IMR-90 (cell line): ENCODE data around the gene PLBD2. TPM values are rescaled to one million over a fixed set of nuclear protein-coding genes. Genes with fewer than 3 reads are reported as not detected.

Experiments used
- ATAC-seq: fragments of 200-7000 bp; cut with Tn5 transposase; 2 replicates; pipeline ENCODE4 v1.9.1; 2020; ENCODE audit warnings: low read depth, mild to moderate bottlenecking, moderate library complexity
- BruUV-seq: library from RNA; stranded (reverse); fragments of 400-500 nt; replicated peaks from 2 replicates; lab custom pipeline; 2021; lab: Mats Ljungman, UMichigan
- CTCF ChIA-PET: fragments of 300-600 bp; formaldehyde crosslinking; extraction: SDS; loops from one replicate; lab custom pipeline; 2021; ENCODE audit warnings: antibody characterized with exemption; lab: Yijun Ruan, JAX
- POLR2A ChIA-PET: fragments of 300-600 bp; sonication (Branson Sonifier 250); formaldehyde crosslinking; loops from one replicate; lab custom pipeline; 2022; ENCODE audit warnings: antibody characterized with exemption; ENCODE audit not compliant: unreplicated experiment; lab: Charles Lee
- DNase-seq: peaks from one replicate; pipeline ENCODE4 v3.0.0; 2013
- H2AFZ ChIP-seq: replicated peaks from 2 replicates; pipeline ENCODE3; 2013; ENCODE audit warnings: low read length, mild to moderate bottlenecking; ENCODE audit not compliant: poor library complexity
- H2AK5ac ChIP-seq: 2 replicates; pipeline ENCODE4 v1.6.1; 2013; ENCODE audit warnings: low read depth, low read length, inconsistent platforms
- H2AK9ac ChIP-seq: replicated peaks from 2 replicates; pipeline ENCODE3; 2013; ENCODE audit warnings: mild to moderate bottlenecking, low read depth, low read length, moderate library complexity; ENCODE audit not compliant: poor library complexity
- H2BK120ac ChIP-seq: 2 replicates; pipeline ENCODE4 v1.6.1; 2013; ENCODE audit warnings: low read depth, low read length, inconsistent platforms
- H2BK15ac ChIP-seq: 3 replicates; pipeline ENCODE4 v1.6.1; 2013; ENCODE audit warnings: low read depth, low read length, inconsistent platforms
- H2BK20ac ChIP-seq: 2 replicates; pipeline ENCODE4 v1.6.1; 2013; ENCODE audit warnings: low read depth, mild to moderate bottlenecking, inconsistent platforms, low read length, moderate library complexity
- H2BK5ac ChIP-seq: 2 replicates; pipeline ENCODE4 v1.6.1; 2013; ENCODE audit warnings: mild to moderate bottlenecking, low read depth, low read length, inconsistent platforms; ENCODE audit not compliant: poor library complexity, severe bottlenecking
- H3K14ac ChIP-seq: replicated peaks from 2 replicates; pipeline ENCODE4 v1.6.1; 2013; ENCODE audit warnings: low read depth, low read length, inconsistent platforms
- H3K18ac ChIP-seq: 2 replicates; pipeline ENCODE4 v1.6.1; 2013; ENCODE audit warnings: low read depth, low read length, control low read depth
- H3K23ac ChIP-seq: 2 replicates; pipeline ENCODE4 v1.6.1; 2013; ENCODE audit warnings: low read depth, low read length, inconsistent platforms
- H3K27ac ChIP-seq: 2 replicates; pipeline ENCODE4 v1.5.1; 2013; ENCODE audit warnings: mild to moderate bottlenecking, control low read depth, low read length; ENCODE audit not compliant: insufficient read depth
- H3K27me3 ChIP-seq: 2 replicates; pipeline ENCODE4 v1.6.1; 2013; ENCODE audit warnings: low read length; ENCODE audit not compliant: control insufficient read depth, insufficient read depth
- H3K36me3 ChIP-seq: 2 replicates; pipeline ENCODE4 v1.6.1; 2013; ENCODE audit warnings: low read length, mixed read lengths; ENCODE audit not compliant: control insufficient read depth, insufficient read depth
- H3K4ac ChIP-seq: 2 replicates; pipeline ENCODE4 v1.6.1; 2013; ENCODE audit warnings: low read depth, low read length, inconsistent platforms
- H3K4me1 ChIP-seq: 2 replicates; pipeline ENCODE4 v1.6.1; 2013; ENCODE audit warnings: low read length, mixed read lengths; ENCODE audit not compliant: control insufficient read depth, insufficient read depth
- H3K4me2 ChIP-seq: 2 replicates; pipeline ENCODE4 v1.6.1; 2013; ENCODE audit warnings: low read depth, mild to moderate bottlenecking, control low read depth, low read length, moderate library complexity
- H3K4me3 ChIP-seq: 2 replicates; pipeline ENCODE4 v1.5.1; 2013; ENCODE audit warnings: low read depth, mild to moderate bottlenecking, control low read depth, low read length, moderate library complexity; ENCODE audit not compliant: insufficient read depth
- H3K56ac ChIP-seq: 2 replicates; pipeline ENCODE4 v1.6.1; 2013; ENCODE audit warnings: low read length, inconsistent platforms; ENCODE audit not compliant: insufficient read depth; ENCODE audit errors: extremely low read depth
- H3K79me1 ChIP-seq, 2 experiments: 2 replicates each; pipeline ENCODE4 v1.6.1; 2013; ENCODE audit warnings: low read length in 2 of 2, inconsistent platforms in 1 of 2, low read depth in 1 of 2
- H3K9ac ChIP-seq: 2 replicates; pipeline ENCODE4 v1.6.1; 2013; ENCODE audit warnings: low read depth, low read length, control low read depth
- H3K9me1 ChIP-seq: 2 replicates; pipeline ENCODE4 v1.6.1; 2013; ENCODE audit warnings: low read length, inconsistent platforms; ENCODE audit not compliant: insufficient read depth
- H3K9me3 ChIP-seq: 2 replicates; pipeline ENCODE4 v1.6.1; 2013; ENCODE audit warnings: low read length; ENCODE audit not compliant: control insufficient read depth, insufficient read depth
- H4K20me1 ChIP-seq: 2 replicates; pipeline ENCODE4 v1.6.1; 2013; ENCODE audit warnings: low read length, inconsistent platforms; ENCODE audit not compliant: insufficient read depth
- H4K5ac ChIP-seq: 2 replicates; pipeline ENCODE4 v1.6.1; 2013; ENCODE audit warnings: mild to moderate bottlenecking, low read depth, low read length, control low read depth
- H4K8ac ChIP-seq, 2 experiments: 2 replicates each; pipeline ENCODE4 v1.6.1; 2013; ENCODE audit warnings: low read depth in 2 of 2, low read length in 2 of 2, control low read depth in 1 of 2, inconsistent platforms in 1 of 2
- H4K91ac ChIP-seq: 2 replicates; pipeline ENCODE4 v1.6.1; 2013; ENCODE audit warnings: low read depth, low read length, inconsistent platforms; ENCODE audit not compliant: insufficient read depth
- CEBPB ChIP-seq: IDR thresholded peaks from 2 replicates; pipeline ENCODE4 v1.6.1; 2012; ENCODE audit warnings: low read depth, low read length, improper control_type of control experiment
- MXI1 ChIP-seq: IDR thresholded peaks from 2 replicates; pipeline ENCODE4 v1.6.1; 2012; ENCODE audit warnings: low read depth, mild to moderate bottlenecking, low read length, moderate library complexity, borderline replicate concordance
- WGBS, 2 experiments: methylation state at CpG; one replicate each; pipeline versions ENCODE4 v1.1.5 to v1.1.7; 2013; ENCODE audit warnings: missing lambda C conversion rate in 2 of 2; ENCODE audit not compliant: insufficient read length in 1 of 2; ENCODE audit errors: extremely low coverage in 2 of 2; 5-methylcytosine and 5-hydroxymethylcytosine counted together
- dilution Hi-C: fragments of 300-500 bp; cut with HindIII; formaldehyde crosslinking; loops from one replicate; pipeline ENCODE4 v1.14.3; 2018; ENCODE audit warnings: low sequenced_read_pairs; ENCODE audit not compliant: unreplicated experiment
- in situ Hi-C: fragments of 300-500 bp; cut with MboI; formaldehyde crosslinking; loops from 3 replicates; pipeline ENCODE4 v1.14.3; 2019; ENCODE audit warnings: low sequenced_read_pairs, inconsistent platforms, mixed read lengths
- intact Hi-C: fragments of 100-400 bp; cut with micrococcal nuclease; formaldehyde crosslinking; loops from 2 replicates; pipeline ENCODE4 v1.10.0; 2022
- polyA plus RNA-seq, 3 experiments: library from polyadenylated mRNA; depleted of rRNA; stranded (reverse); fragments of >200 nt; gene quantifications; 2 replicates each; pipeline ENCODE4 v1.2.3, GENCODE V29; 2012; ENCODE audit warnings: low replicate concordance in 1 of 3
- total RNA-seq: library from RNA; depleted of rRNA; stranded (reverse); fragments of >200 nt; gene quantifications from 2 replicates; pipeline ENCODE4 v1.2.3, GENCODE V29; 2012

Gene PLBD2
- total and polyA plus RNA-seq, 2 of the 4 experiments (the other 2 are of a cell fraction): 7.3 to 44.5 TPM

DNA sequence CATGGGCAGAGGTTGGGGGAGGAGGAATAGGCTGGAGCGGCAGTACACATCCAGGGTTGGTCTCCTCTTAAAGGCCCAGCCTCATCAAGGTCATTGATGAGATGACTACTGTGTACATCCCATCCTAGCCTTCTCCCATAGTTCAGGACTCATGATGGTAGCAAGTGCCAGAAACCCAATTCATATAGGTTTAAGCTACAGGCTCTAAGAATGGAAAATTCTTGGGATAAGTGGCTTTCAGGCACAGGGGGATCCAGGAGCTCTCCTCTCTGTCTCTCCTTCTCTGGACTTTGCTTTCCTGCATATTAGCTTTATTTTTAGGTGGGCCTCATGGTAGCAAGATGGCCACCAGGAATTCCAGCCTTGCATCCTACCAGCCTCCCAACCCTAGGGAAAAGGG is 70.1 kb downstream of the PLBD2 start:
- POLR2A ChIA-PET: no interaction called here

More for the DNA sequence above, 70.1 kb downstream of the PLBD2 start:
- H3K4ac ChIP-seq: no peak overlapping the region
- H3K9me3 ChIP-seq: peaks cover 3% of the 10 kb centered on the region; the same call in 1 of the 2 replicates
- no peak overlapping the region for H2BK20ac ChIP-seq
- no peaks in the 10 kb centered on the region for H3K36me3 ChIP-seq
- in situ Hi-C loops (loop anchor here (5.0 kb wide), 1 partner anchor 231 kb away; no protein-coding TSS in a partner anchor), intact Hi-C loops (no loop called here), dilution Hi-C loops (no loop called here)
- no peaks in the 10 kb centered on the region for H3K79me1 ChIP-seq
- no peak overlapping the region for H2BK5ac ChIP-seq
- H4K5ac ChIP-seq: no peak overlapping the region
- H2AK9ac ChIP-seq: no peak overlapping the region
- no peaks in the 10 kb centered on the region for H3K27me3 ChIP-seq
- H3K14ac ChIP-seq: no peak overlapping the region
- no peak overlapping the region for H4K8ac ChIP-seq
- no peaks in the 10 kb centered on the region for H3K9me1 ChIP-seq
- H3K4me1 ChIP-seq: no peaks in the 10 kb centered on the region
- no peak overlapping the region for H3K27ac ChIP-seq
- DNase-seq (no peak), ATAC-seq (no peak)
- TF ChIP-seq MXI1 (no peak), CEBPB (no peak)
- WGBS, 2 experiments: no CpG with 5 or more reads among the region's 1 CpG
- no peak overlapping the region for H2BK120ac ChIP-seq
- no peak overlapping the region for H2BK15ac ChIP-seq
- H2AK5ac ChIP-seq: no peak overlapping the region
- no peak overlapping the region for H3K4me2 ChIP-seq
- H2AFZ ChIP-seq: no peak overlapping the region
- H3K18ac ChIP-seq: no peak overlapping the region
- no peak overlapping the region for H3K9ac ChIP-seq
- no peak overlapping the region for H3K56ac ChIP-seq
- BruUV-seq: no TSS peak
- CTCF ChIA-PET: interaction anchor here (0.7 kb wide), 1 partner anchor 413 kb away, joined by 6 read pairs; no protein-coding TSS in a partner anchor
- H4K91ac ChIP-seq: no peak overlapping the region
- H4K20me1 ChIP-seq: no peaks in the 10 kb centered on the region
- H3K4me3 ChIP-seq: no peak overlapping the region
- no peak overlapping the region for H3K23ac ChIP-seq
